Measurements from ENCODE around the gene IFI30. TPM values are rescaled to one million over a fixed set of nuclear protein-coding genes. Genes with fewer than 3 reads are reported as not detected.
A peak's percentile ranks its signal among the peaks of the same experiment; 100 is the strongest.

Gene IFI30
- total RNA-seq, 1 experiment from 2014 or later, result 20.2 TPM

GRCh38 chr19:18206018-18206417 lies 32.4 kb downstream of the IFI30 start:
- H3K9me3 Mint-ChIP-seq, result no peaks in the 10 kb centered on the region
- ATAC-seq (no peak), DNase-seq (ENCODE audit: low spot score) (no peak)
- peaks cover 6% of the 10 kb centered on the region for H3K36me3 Mint-ChIP-seq
- H3K27me3 Mint-ChIP-seq (ENCODE audit: low read depth), result no peaks in the 10 kb centered on the region
- H3K4me1 Mint-ChIP-seq, result peaks cover 22% of the 10 kb centered on the region
- POLR2A ChIA-PET, result interaction anchor here (0.6 to 4.0 kb wide), 7 partner anchors 16 to 117 kb away, joined by 3 to 34 read pairs (median 3); partner anchors contain the start of genes JUND and LSM4
- peak overlapping the region; percentile 86 for H3K4me3 Mint-ChIP-seq
- CTCF ChIA-PET, result interaction anchor here (0.6 to 9.7 kb wide), 13 partner anchors 13 to 423 kb away, joined by 3 to 369 read pairs (median 13); partner anchors contain the start of genes JUND and MPV17L2
- TF ChIP-seq ZNF425 (CRISPR knock-in tag; conservative IDR thresholded peaks at IDR 0.05) (no peak), NR2C2 (CRISPR knock-in tag; IDR thresholded peaks at IDR 0.05) (no peak), OVOL2 (CRISPR knock-in tag; IDR thresholded peaks at IDR 0.05; ENCODE audit: borderline replicate concordance) (no peak), ATF1 (CRISPR knock-in tag; IDR thresholded peaks at IDR 0.05) (no peak), ZNF138 (CRISPR knock-in tag; conservative IDR thresholded peaks at IDR 0.05) (no peak), FOXK1 (CRISPR knock-in tag; IDR thresholded peaks at IDR 0.05) (no peak)
- TF ChIP-seq, protein P1, sequence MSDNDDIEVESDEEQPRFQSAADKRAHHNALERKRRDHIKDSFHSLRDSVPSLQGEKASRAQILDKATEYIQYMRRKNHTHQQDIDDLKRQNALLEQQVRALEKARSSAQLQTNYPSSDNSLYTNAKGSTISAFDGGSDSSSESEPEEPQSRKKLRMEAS (CRISPR knock-in tag; IDR thresholded peaks at IDR 0.05), result no peak
- peak overlapping the region; percentile 79 for H3K27ac Mint-ChIP-seq

DNA sequence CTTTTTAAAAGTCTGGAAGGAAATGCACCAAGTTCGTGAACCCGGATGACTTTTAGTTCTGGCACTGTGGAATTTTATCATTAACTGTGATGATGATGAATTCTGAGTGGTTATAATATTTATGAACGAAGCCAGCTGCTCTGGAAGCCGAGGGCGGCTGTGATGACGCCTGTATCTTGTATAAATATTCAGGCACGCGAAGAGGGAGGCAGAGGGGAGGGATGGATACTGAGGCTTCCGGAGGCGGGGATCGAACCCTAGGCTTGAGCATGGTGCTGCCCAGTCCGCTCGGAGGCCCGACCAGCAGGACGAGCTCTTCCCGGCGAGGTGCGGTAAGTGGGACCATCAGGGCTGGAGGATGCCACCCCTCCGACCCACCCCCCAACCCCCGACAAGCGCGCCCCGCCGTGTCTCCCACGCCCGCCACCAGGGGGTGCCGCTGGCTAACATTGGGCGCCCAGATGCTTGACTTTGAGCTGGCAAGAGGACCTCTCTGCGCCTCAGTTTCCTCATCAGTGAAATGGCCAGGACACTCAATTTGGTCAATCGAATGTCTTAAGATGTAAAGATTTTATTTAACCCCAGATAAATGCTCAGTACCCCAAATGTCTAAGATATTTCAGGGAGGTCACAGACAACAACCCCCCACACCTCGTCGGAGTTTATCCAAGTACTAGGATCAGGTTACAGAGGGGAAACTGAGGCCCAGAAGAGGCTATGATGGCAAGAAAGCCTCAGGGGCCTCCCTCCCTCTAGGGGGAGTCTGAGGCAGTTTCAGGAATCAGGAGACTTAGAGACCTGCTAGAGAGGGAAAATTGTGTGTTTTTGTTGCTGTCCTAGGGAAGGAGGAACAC lies 34.7 kb downstream of the IFI30 start:
- ChIA-PET CTCF (interaction anchor here (0.5 to 9.7 kb wide), 46 partner anchors 9 to 547 kb away, joined by 3 to 369 read pairs (median 4); partner anchors contain the start of genes ARRDC2, GDF15, IQCN and JUND), POLR2A (interaction anchor here (1.3 to 1.5 kb wide), 3 partner anchors 24 to 73 kb away, joined by 4 to 7 read pairs (median 6); partner anchors contain the start of gene JUND)
- H3K4me1 Mint-ChIP-seq, result peaks cover 12% of the 10 kb centered on the region
- H3K36me3 Mint-ChIP-seq, result no peaks in the 10 kb centered on the region
- no peak overlapping the region; the same call in 1 of the 2 replicates for H3K27ac Mint-ChIP-seq
- H3K9me3 Mint-ChIP-seq, result no peaks in the 10 kb centered on the region
- ATAC-seq, result no peak
- DNase-seq (ENCODE audit: low spot score), result peak; percentile 74
- H3K4me3 Mint-ChIP-seq, result no peak overlapping the region
- H3K27me3 Mint-ChIP-seq (ENCODE audit: low read depth), result no peaks in the 10 kb centered on the region
- TF ChIP-seq ZNF512 (CRISPR knock-in tag; IDR thresholded peaks at IDR 0.05; ENCODE audit: borderline replicate concordance), result no peak
- TF ChIP-seq, protein P2, sequence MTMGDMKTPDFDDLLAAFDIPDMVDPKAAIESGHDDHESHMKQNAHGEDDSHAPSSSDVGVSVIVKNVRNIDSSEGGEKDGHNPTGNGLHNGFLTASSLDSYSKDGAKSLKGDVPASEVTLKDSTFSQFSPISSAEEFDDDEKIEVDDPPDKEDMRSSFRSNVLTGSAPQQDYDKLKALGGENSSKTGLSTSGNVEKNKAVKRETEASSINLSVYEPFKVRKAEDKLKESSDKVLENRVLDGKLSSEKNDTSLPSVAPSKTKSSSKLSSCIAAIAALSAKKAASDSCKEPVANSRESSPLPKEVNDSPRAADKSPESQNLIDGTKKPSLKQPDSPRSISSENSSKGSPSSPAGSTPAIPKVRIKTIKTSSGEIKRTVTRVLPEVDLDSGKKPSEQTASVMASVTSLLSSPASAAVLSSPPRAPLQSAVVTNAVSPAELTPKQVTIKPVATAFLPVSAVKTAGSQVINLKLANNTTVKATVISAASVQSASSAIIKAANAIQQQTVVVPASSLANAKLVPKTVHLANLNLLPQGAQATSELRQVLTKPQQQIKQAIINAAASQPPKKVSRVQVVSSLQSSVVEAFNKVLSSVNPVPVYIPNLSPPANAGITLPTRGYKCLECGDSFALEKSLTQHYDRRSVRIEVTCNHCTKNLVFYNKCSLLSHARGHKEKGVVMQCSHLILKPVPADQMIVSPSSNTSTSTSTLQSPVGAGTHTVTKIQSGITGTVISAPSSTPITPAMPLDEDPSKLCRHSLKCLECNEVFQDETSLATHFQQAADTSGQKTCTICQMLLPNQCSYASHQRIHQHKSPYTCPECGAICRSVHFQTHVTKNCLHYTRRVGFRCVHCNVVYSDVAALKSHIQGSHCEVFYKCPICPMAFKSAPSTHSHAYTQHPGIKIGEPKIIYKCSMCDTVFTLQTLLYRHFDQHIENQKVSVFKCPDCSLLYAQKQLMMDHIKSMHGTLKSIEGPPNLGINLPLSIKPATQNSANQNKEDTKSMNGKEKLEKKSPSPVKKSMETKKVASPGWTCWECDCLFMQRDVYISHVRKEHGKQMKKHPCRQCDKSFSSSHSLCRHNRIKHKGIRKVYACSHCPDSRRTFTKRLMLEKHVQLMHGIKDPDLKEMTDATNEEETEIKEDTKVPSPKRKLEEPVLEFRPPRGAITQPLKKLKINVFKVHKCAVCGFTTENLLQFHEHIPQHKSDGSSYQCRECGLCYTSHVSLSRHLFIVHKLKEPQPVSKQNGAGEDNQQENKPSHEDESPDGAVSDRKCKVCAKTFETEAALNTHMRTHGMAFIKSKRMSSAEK (CRISPR knock-in tag; IDR thresholded peaks at IDR 0.05; ENCODE audit: borderline replicate concordance), result 0 out of 2 replicates have a peak, but pooled peaks have one; percentile 26
- TF ChIP-seq, protein P3, sequence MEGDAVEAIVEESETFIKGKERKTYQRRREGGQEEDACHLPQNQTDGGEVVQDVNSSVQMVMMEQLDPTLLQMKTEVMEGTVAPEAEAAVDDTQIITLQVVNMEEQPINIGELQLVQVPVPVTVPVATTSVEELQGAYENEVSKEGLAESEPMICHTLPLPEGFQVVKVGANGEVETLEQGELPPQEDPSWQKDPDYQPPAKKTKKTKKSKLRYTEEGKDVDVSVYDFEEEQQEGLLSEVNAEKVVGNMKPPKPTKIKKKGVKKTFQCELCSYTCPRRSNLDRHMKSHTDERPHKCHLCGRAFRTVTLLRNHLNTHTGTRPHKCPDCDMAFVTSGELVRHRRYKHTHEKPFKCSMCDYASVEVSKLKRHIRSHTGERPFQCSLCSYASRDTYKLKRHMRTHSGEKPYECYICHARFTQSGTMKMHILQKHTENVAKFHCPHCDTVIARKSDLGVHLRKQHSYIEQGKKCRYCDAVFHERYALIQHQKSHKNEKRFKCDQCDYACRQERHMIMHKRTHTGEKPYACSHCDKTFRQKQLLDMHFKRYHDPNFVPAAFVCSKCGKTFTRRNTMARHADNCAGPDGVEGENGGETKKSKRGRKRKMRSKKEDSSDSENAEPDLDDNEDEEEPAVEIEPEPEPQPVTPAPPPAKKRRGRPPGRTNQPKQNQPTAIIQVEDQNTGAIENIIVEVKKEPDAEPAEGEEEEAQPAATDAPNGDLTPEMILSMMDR (IDR thresholded peaks at IDR 0.05), result peak; percentile 66
- TF ChIP-seq GTF2I (CRISPR knock-in tag; conservative IDR thresholded peaks at IDR 0.05), result peak; percentile 80; the same call in 1 of the 2 replicates

All from WTC11 (cell line).